Measurements from ENCODE around the gene BRME1. TPM values are rescaled to one million over a fixed set of nuclear protein-coding genes. Genes with fewer than 3 reads are reported as not detected.

Gene BRME1
- total and polyA plus RNA-seq, 5 donors from 2014 or later, result 0.24 to 1.7 (median 0.58) TPM; not detected in 1

- Histone ChIP-seq H3K4me3 (ENCODE audit: low read depth, low read length) (no peak overlapping the region), H3K36me3 (ENCODE audit: control insufficient read depth, insufficient read depth, low read length) (no peaks in the 10 kb centered on the region), H3K9me3 (ENCODE audit: control insufficient read depth in 2 of 2, low read length in 2 of 2) (no peaks in the 10 kb centered on the region), H3K4me1 (ENCODE audit: control insufficient read depth, insufficient read depth, low read length, poor library complexity, severe bottlenecking) (peaks cover 79% of the 10 kb centered on the region), H3K27me3 (ENCODE audit: control insufficient read depth, insufficient read depth, low read length) (no peaks in the 10 kb centered on the region), H3K27ac (ENCODE audit: insufficient read depth, low read length, poor library complexity, severe bottlenecking) (peak overlapping the region; percentile 99)
- no peaks in the 10 kb centered on the region for H3K36me3 Mint-ChIP-seq
- peaks cover 11% of the 10 kb centered on the region for H3K27me3 Mint-ChIP-seq
- no peak for DNase-seq
- no peak for ATAC-seq (ENCODE audit: low read depth in 2 of 2)
- H3K27ac Mint-ChIP-seq, result peak overlapping the region; percentile 94 to 100 (median 97)
- H3K9me3 Mint-ChIP-seq, result peaks cover 0 to 5% (median 0%) of the 10 kb centered on the region in 7 donors
- peaks cover 5 to 76% (median 30%) of the 10 kb centered on the region in 4 donors for H3K4me1 Mint-ChIP-seq
- H3K4me3 Mint-ChIP-seq, result peak overlapping the region; percentile 78 to 89 (median 86)
Measured at GRCh38 chr19:13844130-13844631, 61.7 kb downstream of the BRME1 start.

GRCh38 chr19:13843104-13843921 is 62.6 kb downstream of the BRME1 start:
- Mint-ChIP-seq H3K27ac (peak overlapping the region; percentile 95 to 100 (median 97)), H3K4me1 (peaks cover 6 to 77% (median 29%) of the 10 kb centered on the region in 4 donors), H3K4me3 (peak overlapping the region; percentile 87 to 94 (median 88)), H3K36me3 (no peaks in the 10 kb centered on the region), H3K9me3 (peaks cover 0 to 5% (median 0%) of the 10 kb centered on the region in 7 donors), H3K27me3 (peaks cover 16% of the 10 kb centered on the region)
- H3K4me1 ChIP-seq (ENCODE audit: control insufficient read depth, insufficient read depth, low read length, poor library complexity, severe bottlenecking), result peaks cover 88% of the 10 kb centered on the region
- no peaks in the 10 kb centered on the region for H3K36me3 ChIP-seq (ENCODE audit: control insufficient read depth, insufficient read depth, low read length)
- no peaks in the 10 kb centered on the region for H3K9me3 ChIP-seq (ENCODE audit: control insufficient read depth in 2 of 2, low read length in 2 of 2)
- no peak for DNase-seq
- H3K27ac ChIP-seq (ENCODE audit: insufficient read depth, low read length, poor library complexity, severe bottlenecking), result peak overlapping the region; percentile 99
- no peaks in the 10 kb centered on the region for H3K27me3 ChIP-seq (ENCODE audit: control insufficient read depth, insufficient read depth, low read length)
- no peak for ATAC-seq (ENCODE audit: low read depth in 2 of 2)
- H3K4me3 ChIP-seq (ENCODE audit: low read depth, low read length), result no peak overlapping the region

GRCh38 chr19:13842291-13843103 is 63.4 kb downstream of the BRME1 start:
- Mint-ChIP-seq H3K27ac (peak overlapping the region; percentile 95 to 100 (median 98)), H3K9me3 (peaks cover 0 to 5% (median 0%) of the 10 kb centered on the region in 7 donors), H3K4me1 (peaks cover 6 to 81% (median 31%) of the 10 kb centered on the region in 4 donors), H3K36me3 (no peaks in the 10 kb centered on the region), H3K4me3 (peak overlapping the region; percentile 89 to 98 (median 93)), H3K27me3 (peaks cover 17% of the 10 kb centered on the region)
- peak; percentile 2 to 3 for ATAC-seq (ENCODE audit: low read depth in 2 of 2)
- Histone ChIP-seq H3K4me3 (ENCODE audit: low read depth, low read length) (peak overlapping the region; percentile 91), H3K27ac (ENCODE audit: insufficient read depth, low read length, poor library complexity, severe bottlenecking) (peak overlapping the region; percentile 99), H3K4me1 (ENCODE audit: control insufficient read depth, insufficient read depth, low read length, poor library complexity, severe bottlenecking) (peaks cover 89% of the 10 kb centered on the region), H3K9me3 (ENCODE audit: control insufficient read depth in 2 of 2, low read length in 2 of 2) (no peaks in the 10 kb centered on the region), H3K27me3 (ENCODE audit: control insufficient read depth, insufficient read depth, low read length) (no peaks in the 10 kb centered on the region), H3K36me3 (ENCODE audit: control insufficient read depth, insufficient read depth, low read length) (no peaks in the 10 kb centered on the region)
- peak; percentile 66 to 75 (median 70) for DNase-seq

GRCh38 chr19:13841962-13842290 is 64.0 kb downstream of the BRME1 start:
- Histone ChIP-seq H3K4me3 (ENCODE audit: low read depth, low read length) (peak overlapping the region; percentile 91), H3K4me1 (ENCODE audit: control insufficient read depth, insufficient read depth, low read length, poor library complexity, severe bottlenecking) (peaks cover 89% of the 10 kb centered on the region)
- DNase-seq, result peak in 1 of 3 donors; percentile 26

GRCh38 chr19:13841086-13841961 is 64.6 kb downstream of the BRME1 start:
- Mint-ChIP-seq H3K4me1 (peaks cover 6 to 86% (median 33%) of the 10 kb centered on the region in 4 donors), H3K27ac (peak overlapping the region; percentile 95 to 98 (median 97)), H3K36me3 (no peaks in the 10 kb centered on the region), H3K27me3 (peaks cover 9% of the 10 kb centered on the region), H3K4me3 (peak overlapping the region; percentile 89 to 98 (median 93)), H3K9me3 (peaks cover 0 to 5% (median 0%) of the 10 kb centered on the region in 7 donors)
- peak; percentile 34 to 45 (median 39) for DNase-seq
- peak overlapping the region; percentile 99 for H3K27ac ChIP-seq (ENCODE audit: insufficient read depth, low read length, poor library complexity, severe bottlenecking)
- H3K27me3 ChIP-seq (ENCODE audit: control insufficient read depth, insufficient read depth, low read length), result no peaks in the 10 kb centered on the region
- H3K9me3 ChIP-seq (ENCODE audit: control insufficient read depth in 2 of 2, low read length in 2 of 2), result no peaks in the 10 kb centered on the region
- no peak for ATAC-seq (ENCODE audit: low read depth in 2 of 2)
- peaks cover 90% of the 10 kb centered on the region for H3K4me1 ChIP-seq (ENCODE audit: control insufficient read depth, insufficient read depth, low read length, poor library complexity, severe bottlenecking)
- H3K4me3 ChIP-seq (ENCODE audit: low read depth, low read length), result peak overlapping the region; percentile 91
- H3K36me3 ChIP-seq (ENCODE audit: control insufficient read depth, insufficient read depth, low read length), result peaks cover under 1% of the 10 kb centered on the region

More at GRCh38 chr19:13841962-13842290, 64.0 kb downstream of the BRME1 start:
- Histone ChIP-seq H3K27ac (ENCODE audit: insufficient read depth, low read length, poor library complexity, severe bottlenecking) (peak overlapping the region; percentile 99), H3K9me3 (ENCODE audit: control insufficient read depth in 2 of 2, low read length in 2 of 2) (no peaks in the 10 kb centered on the region), H3K36me3 (ENCODE audit: control insufficient read depth, insufficient read depth, low read length) (no peaks in the 10 kb centered on the region), H3K27me3 (ENCODE audit: control insufficient read depth, insufficient read depth, low read length) (no peaks in the 10 kb centered on the region)
- peaks cover 0 to 5% (median 0%) of the 10 kb centered on the region in 7 donors for H3K9me3 Mint-ChIP-seq
- H3K4me1 Mint-ChIP-seq, result peaks cover 6 to 86% (median 35%) of the 10 kb centered on the region in 4 donors
- no peak for ATAC-seq (ENCODE audit: low read depth in 2 of 2)
- peak overlapping the region; percentile 89 to 98 (median 93) for H3K4me3 Mint-ChIP-seq
- H3K27me3 Mint-ChIP-seq, result peaks cover 15% of the 10 kb centered on the region
- peak overlapping the region; percentile 95 to 98 (median 97) for H3K27ac Mint-ChIP-seq
- no peaks in the 10 kb centered on the region for H3K36me3 Mint-ChIP-seq

- peak overlapping the region; percentile 94 to 98 (median 97) for H3K27ac Mint-ChIP-seq
Measured at GRCh38 chr19:13840305-13841085, 65.4 kb downstream of the BRME1 start.

More at GRCh38 chr19:13840305-13841085, 65.4 kb downstream of the BRME1 start:
- DNase-seq, result peak; percentile 32 to 47 (median 41)
- peak overlapping the region; percentile 89 to 98 (median 93) for H3K4me3 Mint-ChIP-seq
- ATAC-seq (ENCODE audit: low read depth in 2 of 2), result no peak
- H3K27me3 Mint-ChIP-seq, result peaks cover 5% of the 10 kb centered on the region
- H3K4me1 ChIP-seq (ENCODE audit: control insufficient read depth, insufficient read depth, low read length, poor library complexity, severe bottlenecking), result peaks cover 91% of the 10 kb centered on the region
- H3K4me3 ChIP-seq (ENCODE audit: low read depth, low read length), result peak overlapping the region; percentile 91
- peaks cover 5% of the 10 kb centered on the region for H3K36me3 ChIP-seq (ENCODE audit: control insufficient read depth, insufficient read depth, low read length)
- H3K9me3 ChIP-seq (ENCODE audit: control insufficient read depth in 2 of 2, low read length in 2 of 2), result no peaks in the 10 kb centered on the region
- no peaks in the 10 kb centered on the region for H3K27me3 ChIP-seq (ENCODE audit: control insufficient read depth, insufficient read depth, low read length)
- H3K27ac ChIP-seq (ENCODE audit: insufficient read depth, low read length, poor library complexity, severe bottlenecking), result peak overlapping the region; percentile 99
- peaks cover 6 to 86% (median 31%) of the 10 kb centered on the region in 4 donors for H3K4me1 Mint-ChIP-seq
- H3K36me3 Mint-ChIP-seq, result no peaks in the 10 kb centered on the region
- H3K9me3 Mint-ChIP-seq, result peaks cover 0 to 5% (median 0%) of the 10 kb centered on the region in 7 donors
